ENCODE measurements around the gene NAPB. TPM values are rescaled to one million over a fixed set of nuclear protein-coding genes. Genes with fewer than 3 reads are reported as not detected.

Gene NAPB
- polyA plus RNA-seq, 2 of the 4 experiments (the other 2 are of a cell fraction): 6.2 to 12.7 TPM

DNA sequence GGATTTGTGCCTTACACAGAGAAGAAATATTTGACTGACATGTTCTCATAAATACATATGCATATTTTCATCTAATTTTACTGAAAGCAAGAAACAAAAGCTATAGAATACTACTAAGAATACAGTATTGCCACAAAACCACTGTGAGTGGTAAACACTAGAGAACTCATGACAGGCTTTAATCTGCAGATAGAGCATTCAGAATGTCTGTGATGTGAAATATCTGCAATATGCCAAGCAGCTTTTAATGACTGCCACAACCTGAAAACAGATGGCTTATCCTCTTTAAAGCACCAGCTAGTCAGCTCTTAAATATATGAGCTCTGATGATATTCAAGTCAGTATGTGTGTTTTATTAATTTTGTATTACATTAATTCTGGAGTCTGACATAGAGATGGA is 3.4 kb downstream of the NAPB start:
- DNase-seq (ENCODE audit: low read depth in 1 of 2, low spot score in 1 of 2) (no peak), ATAC-seq (no peak), FAIRE-seq (peak; percentile 43)
- Histone ChIP-seq H3K9me3 (no peaks in the 10 kb centered on the region), H3K27ac (no peak overlapping the region), H3K4me3 (no peak overlapping the region), H3K4me2 (no peak overlapping the region), H3K4me1 (peaks cover 10% of the 10 kb centered on the region; the same call in 2 of the 3 replicates)
- POLR2A ChIA-PET: no interaction called here
- TF ChIP-seq, protein P1, sequence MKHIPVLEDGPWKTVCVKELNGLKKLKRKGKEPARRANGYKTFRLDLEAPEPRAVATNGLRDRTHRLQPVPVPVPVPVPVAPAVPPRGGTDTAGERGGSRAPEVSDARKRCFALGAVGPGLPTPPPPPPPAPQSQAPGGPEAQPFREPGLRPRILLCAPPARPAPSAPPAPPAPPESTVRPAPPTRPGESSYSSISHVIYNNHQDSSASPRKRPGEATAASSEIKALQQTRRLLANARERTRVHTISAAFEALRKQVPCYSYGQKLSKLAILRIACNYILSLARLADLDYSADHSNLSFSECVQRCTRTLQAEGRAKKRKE (CRISPR knock-in tag; IDR thresholded peaks at IDR 0.05; ENCODE audit: low read depth): no peak
- TF ChIP-seq CHD2 (IDR thresholded peaks at IDR 0.05; ENCODE audit: low read length, partially characterized antibody): no peak
- CTCF ChIA-PET: interaction anchor here (0.5 to 3.2 kb wide), 7 partner anchors 11 to 206 kb away, joined by 3 to 21 read pairs (median 4); no protein-coding TSS in a partner anchor

DNA sequence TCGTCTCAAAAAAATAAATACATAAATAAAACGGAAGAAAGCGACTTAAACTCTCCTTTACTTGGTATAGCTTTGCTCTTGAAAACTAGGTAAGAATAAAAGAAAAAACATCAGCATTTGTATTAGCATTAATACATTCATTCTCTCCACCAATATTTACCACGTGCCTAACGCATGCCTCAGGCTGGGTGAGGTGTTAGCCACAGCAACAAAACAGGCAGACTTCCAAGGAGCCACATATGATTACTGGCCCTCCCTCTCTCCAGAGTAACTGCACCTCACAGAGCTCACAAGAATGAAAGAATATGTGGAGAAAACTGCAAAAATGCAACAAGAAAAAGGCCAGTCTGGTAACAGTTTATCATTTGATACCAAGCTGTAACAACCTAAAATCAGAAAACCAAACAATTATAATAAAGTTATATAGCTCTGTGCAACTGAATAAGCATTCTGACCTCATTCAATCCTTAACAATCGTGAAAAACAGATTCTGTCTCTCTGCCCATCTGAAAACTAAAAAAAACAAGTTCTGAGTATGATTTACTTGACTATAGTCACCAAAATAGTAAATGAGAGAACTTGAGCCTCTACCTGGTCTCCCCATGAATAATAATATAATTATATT is 5.2 kb downstream of the NAPB start:
- no peak for ATAC-seq
- TF ChIP-seq MAZ (IDR thresholded peaks at IDR 0.05; ENCODE audit: borderline replicate concordance, low read depth, low read length) (no peak), RFX5 (IDR thresholded peaks at IDR 0.05) (no peak), RAD21 (conservative IDR thresholded peaks at IDR 0.05 in 1 of 2, IDR thresholded peaks at IDR 0.05 in 1 of 2) (no peak), BHLHE40 (IDR thresholded peaks at IDR 0.05; ENCODE audit: low read depth, low read length) (no peak), SREBF2 (IDR thresholded peaks at IDR 0.05) (no peak), HEYL (CRISPR knock-in tag; IDR thresholded peaks at IDR 0.05) (no peak), ZNF302 (CRISPR knock-in tag; IDR thresholded peaks at IDR 0.05) (no peak), RCOR1 (IDR thresholded peaks at IDR 0.05; ENCODE audit: low read depth, low read length) (no peak), EP300 (IDR thresholded peaks at IDR 0.05) (no peak), HOXA7 (CRISPR knock-in tag; IDR thresholded peaks at IDR 0.05) (no peak), PHF8 (IDR thresholded peaks at IDR 0.05; ENCODE audit: borderline replicate concordance, low read depth) (no peak), HOXB5 (CRISPR knock-in tag; IDR thresholded peaks at IDR 0.05) (no peak), POLR2A (IDR thresholded peaks at IDR 0.05; ENCODE audit: low read length) (no peak), ESRRA (IDR thresholded peaks at IDR 0.05; ENCODE audit: borderline replicate concordance, low read length) (no peak), MAFK (IDR thresholded peaks at IDR 0.05; ENCODE audit: partially characterized antibody) (no peak), FOSB (CRISPR knock-in tag; IDR thresholded peaks at IDR 0.05) (no peak), TP53 (CRISPR knock-in tag; IDR thresholded peaks at IDR 0.05) (no peak), CHD4 (IDR thresholded peaks at IDR 0.05; ENCODE audit: borderline replicate concordance) (no peak), EHF (CRISPR knock-in tag; IDR thresholded peaks at IDR 0.05) (no peak)
- TF ChIP-seq, protein P2, sequence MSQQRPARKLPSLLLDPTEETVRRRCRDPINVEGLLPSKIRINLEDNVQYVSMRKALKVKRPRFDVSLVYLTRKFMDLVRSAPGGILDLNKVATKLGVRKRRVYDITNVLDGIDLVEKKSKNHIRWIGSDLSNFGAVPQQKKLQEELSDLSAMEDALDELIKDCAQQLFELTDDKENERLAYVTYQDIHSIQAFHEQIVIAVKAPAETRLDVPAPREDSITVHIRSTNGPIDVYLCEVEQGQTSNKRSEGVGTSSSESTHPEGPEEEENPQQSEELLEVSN (IDR thresholded peaks at IDR 0.05; ENCODE audit: borderline replicate concordance, low read depth): no peak
- Histone ChIP-seq H3K9me3 (no peaks in the 10 kb centered on the region), H3K4me1 (peaks cover 15% of the 10 kb centered on the region; the same call in 2 of the 3 replicates), H3K4me3 (no peak overlapping the region), H3K27ac (no peak overlapping the region), H3K4me2 (no peak overlapping the region)
- FAIRE-seq: peak; percentile 39
- no peak for DNase-seq (ENCODE audit: low read depth in 1 of 2, low spot score in 1 of 2)
- POLR2A ChIA-PET: interaction anchor here (2.5 kb wide), 1 partner anchor 66 kb away, joined by 8 read pairs; the partner anchor contains the start of gene NXT1
- CTCF ChIA-PET: interaction anchor here (1.3 kb wide), 1 partner anchor 76 kb away, joined by 3 read pairs; no protein-coding TSS in a partner anchor
- WGBS (ENCODE audit: missing lambda C conversion rate): 87% methylated on average over 6 of the region's 6 CpGs

DNA sequence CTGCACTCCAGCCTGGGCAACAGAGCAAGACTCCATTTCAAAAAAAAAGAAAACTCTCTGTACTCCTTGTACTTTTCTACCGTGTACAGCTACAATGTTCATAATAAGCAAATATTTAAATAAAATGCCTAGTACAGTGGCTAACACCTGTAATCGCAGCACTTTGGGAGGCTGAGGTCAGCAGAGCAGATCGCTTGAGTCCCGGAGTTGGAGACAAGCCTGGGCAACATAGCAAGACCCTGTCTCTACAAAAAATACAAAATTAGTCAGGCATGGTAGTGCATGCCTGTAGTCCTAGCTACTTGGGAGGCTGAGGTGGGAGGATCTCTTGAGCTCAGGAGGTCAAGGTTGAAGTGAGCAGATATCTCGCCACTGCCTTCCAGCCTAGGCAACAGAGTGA is 5.7 kb downstream of the NAPB start:
- no peak overlapping the region for H3K27ac ChIP-seq
- TF ChIP-seq CEBPB (IDR thresholded peaks at IDR 0.05) (no peak), FOSB (CRISPR knock-in tag; IDR thresholded peaks at IDR 0.05) (no peak), POLR2A (IDR thresholded peaks at IDR 0.05; ENCODE audit: low read length) (no peak), TFCP2L1 (CRISPR knock-in tag; IDR thresholded peaks at IDR 0.05) (no peak), HOXB5 (CRISPR knock-in tag; IDR thresholded peaks at IDR 0.05) (no peak), EHMT2 (IDR thresholded peaks at IDR 0.05; ENCODE audit: low read depth) (no peak), RFX5 (IDR thresholded peaks at IDR 0.05) (no peak), ZFP36 (IDR thresholded peaks at IDR 0.05; ENCODE audit: borderline replicate concordance, partially characterized antibody) (no peak), KDM1A (IDR thresholded peaks at IDR 0.05; ENCODE audit: low read depth) (no peak), NPAS2 (CRISPR knock-in tag; IDR thresholded peaks at IDR 0.05; ENCODE audit: borderline replicate concordance) (no peak), EHF (CRISPR knock-in tag; IDR thresholded peaks at IDR 0.05) (no peak), NR3C1 (IDR thresholded peaks at IDR 0.05) (no peak), RARB (CRISPR knock-in tag; IDR thresholded peaks at IDR 0.05) (no peak), HEYL (CRISPR knock-in tag; IDR thresholded peaks at IDR 0.05) (no peak), ZNF302 (CRISPR knock-in tag; IDR thresholded peaks at IDR 0.05) (no peak)
- TF ChIP-seq, protein P3, sequence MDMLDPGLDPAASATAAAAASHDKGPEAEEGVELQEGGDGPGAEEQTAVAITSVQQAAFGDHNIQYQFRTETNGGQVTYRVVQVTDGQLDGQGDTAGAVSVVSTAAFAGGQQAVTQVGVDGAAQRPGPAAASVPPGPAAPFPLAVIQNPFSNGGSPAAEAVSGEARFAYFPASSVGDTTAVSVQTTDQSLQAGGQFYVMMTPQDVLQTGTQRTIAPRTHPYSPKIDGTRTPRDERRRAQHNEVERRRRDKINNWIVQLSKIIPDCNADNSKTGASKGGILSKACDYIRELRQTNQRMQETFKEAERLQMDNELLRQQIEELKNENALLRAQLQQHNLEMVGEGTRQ (IDR thresholded peaks at IDR 0.05): no peak
- TF ChIP-seq, protein P4, sequence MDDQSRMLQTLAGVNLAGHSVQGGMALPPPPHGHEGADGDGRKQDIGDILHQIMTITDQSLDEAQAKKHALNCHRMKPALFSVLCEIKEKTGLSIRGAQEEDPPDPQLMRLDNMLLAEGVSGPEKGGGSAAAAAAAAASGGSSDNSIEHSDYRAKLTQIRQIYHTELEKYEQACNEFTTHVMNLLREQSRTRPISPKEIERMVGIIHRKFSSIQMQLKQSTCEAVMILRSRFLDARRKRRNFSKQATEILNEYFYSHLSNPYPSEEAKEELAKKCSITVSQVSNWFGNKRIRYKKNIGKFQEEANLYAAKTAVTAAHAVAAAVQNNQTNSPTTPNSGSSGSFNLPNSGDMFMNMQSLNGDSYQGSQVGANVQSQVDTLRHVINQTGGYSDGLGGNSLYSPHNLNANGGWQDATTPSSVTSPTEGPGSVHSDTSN (IDR thresholded peaks at IDR 0.05): no peak
- TF ChIP-seq, protein P5, sequence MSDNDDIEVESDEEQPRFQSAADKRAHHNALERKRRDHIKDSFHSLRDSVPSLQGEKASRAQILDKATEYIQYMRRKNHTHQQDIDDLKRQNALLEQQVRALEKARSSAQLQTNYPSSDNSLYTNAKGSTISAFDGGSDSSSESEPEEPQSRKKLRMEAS (IDR thresholded peaks at IDR 0.05): no peak

More for the DNA sequence above, 5.7 kb downstream of the NAPB start:
- Histone ChIP-seq H3K9me3 (no peaks in the 10 kb centered on the region), H3K4me1 (peaks cover 15% of the 10 kb centered on the region; the same call in 2 of the 3 replicates), H3K4me2 (no peak overlapping the region), H3K4me3 (no peak overlapping the region)
- DNase-seq (ENCODE audit: low read depth in 1 of 2, low spot score in 1 of 2): no peak
- no peak for FAIRE-seq
- 94% methylated on average over 5 of the region's 5 CpGs for WGBS (ENCODE audit: missing lambda C conversion rate)
- ATAC-seq: no peak
- ChIA-PET POLR2A (interaction anchor here (2.5 kb wide), 1 partner anchor 65 kb away, joined by 8 read pairs; the partner anchor contains the start of gene NXT1), CTCF (interaction anchor here (1.3 kb wide), 1 partner anchor 75 kb away, joined by 3 read pairs; no protein-coding TSS in a partner anchor)

All from A549 (cell line).